Naive thymus-derived CD8-positive, alpha-beta T cell (primary cell): Measurements from ENCODE around the gene SYK. TPM values are rescaled to one million over a fixed set of nuclear protein-coding genes. Genes with fewer than 3 reads are reported as not detected.

Source experiments
- ATAC-seq, 2 donors: fragments of 150-1000 bp; cut with Tn5 transposase in 1 of 2; sonication (Bioruptor Pico), chemical (Tn5 transposase) in 1 of 2; 1 replicate in 1 of 2; 2 replicates in 1 of 2; pipeline ENCODE4 v1.10.0; 2021; ENCODE audit warnings: mild to moderate bottlenecking in 2 of 2, moderate library complexity in 2 of 2
- POLR2A ChIA-PET: fragments of 350-600 bp; sonication (Branson Sonifier 250); formaldehyde crosslinking; loops from one replicate; lab custom pipeline; 2021; ENCODE audit warnings: antibody characterized with exemption; lab: Charles Lee
- DNase-seq, 10 donors: peaks; one replicate each; pipeline versions ENCODE4 v3.0.0 to v3.0.0-alpha.2; 2020 to 2022
- H3K27ac Mint-ChIP-seq, 10 donors: one replicate each; pipeline ENCODE4 v1.8.0; 2020 to 2022; ENCODE audit warnings: mild to moderate bottlenecking in 10 of 10, mixed read lengths in 10 of 10, moderate library complexity in 4 of 10, inconsistent platforms in 1 of 10
- H3K27me3 Mint-ChIP-seq, 5 donors: one replicate each; pipeline ENCODE4 v1.8.0; 2021 to 2022; ENCODE audit warnings: mixed read lengths in 5 of 5
- H3K36me3 Mint-ChIP-seq, 3 donors: one replicate each; pipeline ENCODE4 v1.8.0; 2020 to 2022; ENCODE audit warnings: mixed read lengths in 3 of 3, mild to moderate bottlenecking in 2 of 3, inconsistent platforms in 1 of 3
- H3K4me1 Mint-ChIP-seq, 4 donors: one replicate each; pipeline ENCODE4 v1.8.0; 2021 to 2022; ENCODE audit warnings: mixed read lengths in 4 of 4
- H3K4me3 Mint-ChIP-seq, 10 donors: one replicate each; pipeline ENCODE4 v1.8.0; 2020 to 2022; ENCODE audit warnings: mild to moderate bottlenecking in 10 of 10, mixed read lengths in 10 of 10, moderate library complexity in 6 of 10, inconsistent platforms in 1 of 10
- H3K9me3 Mint-ChIP-seq, 9 donors: one replicate each; pipeline ENCODE4 v1.8.0; 2020 to 2022; ENCODE audit warnings: mixed read lengths in 9 of 9, mild to moderate bottlenecking in 3 of 9, inconsistent platforms in 1 of 9, moderate library complexity in 1 of 9
- polyA plus RNA-seq, 3 donors: library from polyadenylated mRNA; unstranded; fragments of 300-500 nt; fragmentation: Illumina TruSeq; gene quantifications; one replicate each; pipeline ENCODE4 v1.2.3, GENCODE V29; 2021
- total RNA-seq, 8 experiments: library from RNA in 2 of 8; stranded (reverse) in 2 of 8; gene quantifications; one replicate each; pipeline ENCODE4 v1.2.3 and lab custom pipeline; 2021 to 2026

The SYK gene
- total and polyA plus RNA-seq, 5 experiments from 2014 or later, result 0.25 to 9.4 (median 0.54) TPM

DNA sequence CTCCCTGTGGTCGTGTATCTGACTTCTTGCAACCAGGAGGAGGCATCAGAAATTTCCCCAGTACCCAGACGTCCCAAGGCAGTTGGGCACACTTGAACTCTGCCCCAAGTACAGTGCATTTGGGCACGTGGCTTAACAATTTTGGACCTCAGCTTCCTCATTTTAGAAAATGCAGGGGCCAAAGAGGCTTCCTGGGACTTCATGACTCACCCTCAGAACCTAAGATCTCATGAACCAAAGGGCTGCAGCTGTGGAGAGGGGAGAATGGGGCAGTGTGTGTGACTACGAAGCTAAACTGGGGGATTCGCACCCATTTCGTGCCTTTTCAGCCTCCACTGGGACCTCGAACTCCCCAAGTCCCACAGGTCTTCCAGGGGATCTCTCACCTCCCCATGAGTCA lies 59.2 kb downstream of the SYK start:
- DNase-seq (no peak), ATAC-seq (no peak)
- H3K36me3 Mint-ChIP-seq, result no peaks in the 10 kb centered on the region
- peaks cover 13 to 36% (median 33%) of the 10 kb centered on the region in 4 donors for H3K4me1 Mint-ChIP-seq
- H3K27ac Mint-ChIP-seq, result no peak overlapping the region
- H3K4me3 Mint-ChIP-seq, result no peak overlapping the region
- peaks cover 0 to 7% (median 0%) of the 10 kb centered on the region in 5 donors for H3K27me3 Mint-ChIP-seq
- no peaks in the 10 kb centered on the region for H3K9me3 Mint-ChIP-seq
- POLR2A ChIA-PET, result no interaction called here

DNA sequence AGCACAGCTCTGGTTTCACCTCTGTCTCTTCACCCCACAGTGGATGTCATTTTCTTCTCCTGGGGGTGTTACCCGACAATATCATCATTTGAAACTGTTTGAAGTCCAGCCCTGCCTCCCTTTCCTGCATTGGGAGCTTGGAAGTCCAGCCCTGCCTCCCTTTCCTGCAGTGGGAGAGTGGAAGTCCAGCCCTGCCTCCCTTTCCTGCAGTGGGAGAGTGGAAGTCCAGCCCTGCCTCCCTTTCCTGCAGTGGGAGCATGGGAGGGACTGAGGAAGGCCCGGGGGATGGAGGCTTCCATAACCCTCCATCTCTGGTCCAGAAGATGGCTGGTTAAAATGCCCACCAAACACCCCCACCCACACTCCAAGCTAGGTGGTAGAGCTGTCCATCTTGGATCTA lies 59.8 kb downstream of the SYK start:
- no peak overlapping the region for H3K27ac Mint-ChIP-seq
- no peaks in the 10 kb centered on the region for H3K9me3 Mint-ChIP-seq
- H3K36me3 Mint-ChIP-seq, result no peaks in the 10 kb centered on the region
- DNase-seq, result no peak
- peaks cover 13 to 36% (median 33%) of the 10 kb centered on the region in 4 donors for H3K4me1 Mint-ChIP-seq
- no peak for ATAC-seq
- H3K4me3 Mint-ChIP-seq, result no peak overlapping the region
- peaks cover 0 to 7% (median 0%) of the 10 kb centered on the region in 5 donors for H3K27me3 Mint-ChIP-seq
- POLR2A ChIA-PET, result no interaction called here

DNA sequence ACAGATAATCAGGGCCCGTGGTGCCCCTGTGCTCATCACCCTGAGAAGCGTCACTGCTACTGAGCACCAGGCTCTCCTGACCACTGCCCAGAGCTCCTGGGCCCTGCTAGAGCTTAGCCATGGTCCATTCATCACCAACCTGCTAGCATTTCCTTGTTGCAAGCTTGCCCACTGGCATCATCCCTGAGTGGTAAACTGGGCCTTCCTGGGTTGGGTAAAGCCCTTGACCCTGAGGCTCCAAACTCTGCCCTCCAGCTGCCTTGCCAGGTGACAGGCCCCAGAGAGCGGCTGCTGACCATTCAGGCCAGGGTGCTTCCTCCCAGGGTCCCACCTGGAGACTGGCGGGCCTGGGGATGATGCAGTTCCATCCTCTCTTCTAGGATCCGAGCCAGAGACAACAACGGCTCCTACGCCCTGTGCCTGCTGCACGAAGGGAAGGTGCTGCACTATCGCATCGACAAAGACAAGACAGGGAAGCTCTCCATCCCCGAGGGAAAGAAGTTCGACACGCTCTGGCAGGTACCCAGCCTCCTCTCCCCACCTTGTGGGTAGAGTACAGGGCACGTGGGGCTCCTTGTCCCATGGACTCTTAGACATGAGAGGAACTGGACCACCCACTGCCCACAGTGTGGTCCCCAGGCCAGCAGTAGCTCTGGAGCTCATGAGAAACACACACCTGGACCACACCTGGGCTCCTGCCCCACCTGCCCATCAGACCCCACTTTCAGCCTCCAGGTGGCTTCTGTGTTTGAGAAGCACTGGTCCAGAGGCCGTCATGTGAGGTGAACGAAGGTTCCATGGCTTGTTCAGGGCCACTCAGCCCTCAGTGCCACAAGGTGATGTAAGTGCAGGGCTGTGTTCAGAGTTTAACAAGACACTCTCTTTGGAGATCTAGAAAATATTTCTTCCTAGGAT lies 60.5 kb downstream of the SYK start:
- ATAC-seq (no peak), DNase-seq (no peak)
- H3K4me1 Mint-ChIP-seq, result peaks cover 12 to 34% (median 31%) of the 10 kb centered on the region in 4 donors
- H3K27ac Mint-ChIP-seq, result no peak overlapping the region
- no peak overlapping the region for H3K4me3 Mint-ChIP-seq
- H3K36me3 Mint-ChIP-seq, result no peaks in the 10 kb centered on the region
- H3K27me3 Mint-ChIP-seq, result peaks cover 0 to 7% (median 0%) of the 10 kb centered on the region in 5 donors
- H3K9me3 Mint-ChIP-seq, result no peaks in the 10 kb centered on the region
- POLR2A ChIA-PET, result no interaction called here

DNA sequence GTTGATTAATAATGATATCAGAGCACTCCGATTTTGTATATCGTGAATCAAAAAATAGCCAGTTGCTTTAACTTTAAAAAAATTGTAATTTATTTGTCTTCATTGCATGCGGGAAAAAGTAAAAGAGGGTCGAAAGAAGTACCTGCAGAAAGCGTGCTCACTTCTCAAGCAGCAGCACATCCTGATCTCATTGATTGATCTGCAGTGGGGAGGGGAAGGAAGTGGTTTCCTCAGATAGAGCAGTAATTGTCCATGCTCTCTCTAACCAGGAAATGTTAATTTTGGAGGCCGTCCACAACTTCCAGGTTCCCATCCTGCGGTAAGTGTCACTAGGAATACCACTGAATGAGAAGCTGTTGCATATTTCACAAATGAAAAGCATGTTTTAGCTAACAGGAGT lies 63.2 kb downstream of the SYK start:
- ATAC-seq (peak in 1 of 2 donors; percentile 61), DNase-seq (peak in 4 of 10 donors; percentile 4 to 29 (median 16))
- Mint-ChIP-seq H3K4me3 (peak overlapping the region in 9 of 10 donors; percentile 3 to 60 (median 36)), H3K27me3 (peaks cover 0 to 4% (median 0%) of the 10 kb centered on the region in 5 donors), H3K36me3 (no peaks in the 10 kb centered on the region), H3K9me3 (no peaks in the 10 kb centered on the region), H3K4me1 (peaks cover 8 to 18% (median 15%) of the 10 kb centered on the region in 4 donors), H3K27ac (peak overlapping the region in 3 of 10 donors; percentile 34 to 44 (median 39))
- POLR2A ChIA-PET, result no interaction called here

DNA sequence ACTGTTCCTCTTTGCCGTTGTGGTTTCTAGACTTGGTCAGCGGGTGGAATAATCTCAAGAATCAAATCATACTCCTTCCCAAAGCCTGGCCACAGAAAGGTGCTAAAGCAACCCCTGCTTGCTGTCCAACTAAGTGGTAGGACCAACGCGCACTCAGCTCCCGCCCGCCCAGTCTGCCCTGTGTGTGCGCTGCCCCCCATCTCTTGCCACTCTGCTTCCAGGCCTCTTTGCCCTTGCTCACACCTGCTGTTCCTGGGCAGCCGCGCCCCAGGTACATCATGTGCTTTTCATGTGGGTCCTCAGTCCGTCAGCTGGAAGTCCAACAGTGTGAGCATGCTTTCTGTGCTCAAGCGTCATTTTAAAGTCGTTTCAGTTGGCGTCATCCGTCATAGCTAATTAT lies 65.5 kb downstream of the SYK start:
- Mint-ChIP-seq H3K9me3 (no peaks in the 10 kb centered on the region), H3K36me3 (no peaks in the 10 kb centered on the region), H3K27me3 (peaks cover 0 to 4% (median 0%) of the 10 kb centered on the region in 5 donors)

DNA sequence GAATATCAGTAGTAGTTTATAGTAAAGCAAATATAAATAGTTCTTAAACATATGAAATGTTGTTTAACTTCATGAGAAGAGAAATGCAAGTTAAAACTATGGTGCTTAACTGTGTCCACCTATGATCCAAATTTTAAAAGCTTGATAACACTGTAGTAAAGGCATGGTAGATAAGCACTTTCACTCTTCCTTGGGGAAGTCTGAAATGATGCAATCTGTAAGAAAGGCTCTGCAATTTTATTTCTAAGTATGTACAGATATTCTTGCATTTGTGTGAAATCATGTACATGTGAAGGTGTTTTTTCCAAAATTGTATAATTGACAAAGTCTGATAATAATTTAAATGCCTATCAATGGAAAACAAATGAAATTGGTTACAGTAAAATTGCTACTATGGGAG lies 66.9 kb downstream of the SYK start:
- no peaks in the 10 kb centered on the region for H3K36me3 Mint-ChIP-seq
- POLR2A ChIA-PET, result no interaction called here
- no peak for DNase-seq
- H3K27me3 Mint-ChIP-seq, result peaks cover 0 to 4% (median 0%) of the 10 kb centered on the region in 5 donors
- peaks cover 8 to 18% (median 13%) of the 10 kb centered on the region in 4 donors for H3K4me1 Mint-ChIP-seq
- ATAC-seq, result no peak
- H3K9me3 Mint-ChIP-seq, result no peaks in the 10 kb centered on the region
- H3K4me3 Mint-ChIP-seq, result no peak overlapping the region
- no peak overlapping the region for H3K27ac Mint-ChIP-seq

More for the DNA sequence above, 65.5 kb downstream of the SYK start:
- Mint-ChIP-seq H3K27ac (no peak overlapping the region), H3K4me1 (peaks cover 8 to 18% (median 13%) of the 10 kb centered on the region in 4 donors), H3K4me3 (no peak overlapping the region)
- no peak for DNase-seq
- ATAC-seq, result no peak
- POLR2A ChIA-PET, result no interaction called here

DNA sequence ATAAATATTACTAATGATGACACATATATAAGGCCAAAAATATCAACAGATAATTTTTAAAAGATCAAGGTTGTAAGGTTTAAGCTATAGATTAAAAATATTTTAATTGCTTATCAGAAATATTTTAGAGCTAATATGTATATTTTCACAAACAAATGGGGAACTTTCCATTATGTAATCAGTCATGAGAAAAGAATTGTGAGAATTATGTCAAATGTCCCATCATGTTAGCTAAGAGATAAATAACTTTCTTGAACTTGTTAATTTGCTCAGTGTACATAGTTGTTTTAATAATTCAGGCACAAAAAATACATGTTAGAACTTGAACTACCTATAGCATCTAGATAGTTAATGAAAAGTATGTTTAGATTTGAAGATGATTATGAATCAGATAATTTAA lies 67.7 kb downstream of the SYK start:
- DNase-seq (no peak), ATAC-seq (no peak)
- H3K9me3 Mint-ChIP-seq, result no peaks in the 10 kb centered on the region
- POLR2A ChIA-PET, result no interaction called here
- no peak overlapping the region for H3K4me3 Mint-ChIP-seq
- H3K4me1 Mint-ChIP-seq, result peaks cover 6 to 11% (median 9%) of the 10 kb centered on the region in 4 donors
- no peak overlapping the region for H3K27ac Mint-ChIP-seq
- H3K36me3 Mint-ChIP-seq, result no peaks in the 10 kb centered on the region
- peaks cover 0 to 4% (median 0%) of the 10 kb centered on the region in 5 donors for H3K27me3 Mint-ChIP-seq

DNA sequence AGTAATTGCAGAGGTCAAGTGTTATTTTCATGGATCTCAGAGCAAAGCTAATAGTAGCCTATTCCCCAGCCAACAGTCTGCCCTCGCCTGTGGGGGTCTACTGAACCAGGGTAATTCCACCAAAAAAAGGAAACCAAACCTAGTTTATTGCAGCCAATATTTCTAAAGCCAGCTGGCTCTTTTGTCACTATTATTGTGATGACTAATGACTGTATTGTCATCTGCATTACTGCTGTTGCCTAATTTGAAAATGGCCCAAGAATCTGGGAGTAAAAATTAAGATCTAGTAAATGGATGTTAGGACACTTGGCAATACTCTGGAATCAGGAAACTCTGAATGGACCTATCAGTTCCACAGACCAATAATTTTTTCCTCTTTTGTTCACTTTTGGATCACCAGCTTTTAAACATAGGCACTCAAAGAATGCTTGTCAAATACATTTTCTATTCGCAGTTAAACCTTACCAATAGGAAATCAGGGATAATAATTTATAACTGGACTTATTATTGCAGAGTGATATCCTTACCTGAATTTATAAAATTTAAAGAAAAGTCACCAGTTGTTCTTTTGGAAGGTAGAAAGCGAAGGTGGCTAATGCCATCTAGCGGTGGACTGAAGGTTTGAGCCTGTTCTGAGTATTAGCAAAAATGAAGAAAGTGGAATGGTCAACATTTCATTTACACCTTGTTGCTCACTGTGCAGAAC lies 69.2 kb downstream of the SYK start:
- Mint-ChIP-seq H3K9me3 (no peaks in the 10 kb centered on the region), H3K27ac (no peak overlapping the region), H3K4me3 (no peak overlapping the region), H3K27me3 (peaks cover 0 to 4% (median 0%) of the 10 kb centered on the region in 5 donors), H3K4me1 (no peaks in the 10 kb centered on the region), H3K36me3 (no peaks in the 10 kb centered on the region)
- POLR2A ChIA-PET, result no interaction called here
- ATAC-seq (no peak), DNase-seq (peak in 8 of 10 donors; percentile 14 to 75 (median 36))

DNA sequence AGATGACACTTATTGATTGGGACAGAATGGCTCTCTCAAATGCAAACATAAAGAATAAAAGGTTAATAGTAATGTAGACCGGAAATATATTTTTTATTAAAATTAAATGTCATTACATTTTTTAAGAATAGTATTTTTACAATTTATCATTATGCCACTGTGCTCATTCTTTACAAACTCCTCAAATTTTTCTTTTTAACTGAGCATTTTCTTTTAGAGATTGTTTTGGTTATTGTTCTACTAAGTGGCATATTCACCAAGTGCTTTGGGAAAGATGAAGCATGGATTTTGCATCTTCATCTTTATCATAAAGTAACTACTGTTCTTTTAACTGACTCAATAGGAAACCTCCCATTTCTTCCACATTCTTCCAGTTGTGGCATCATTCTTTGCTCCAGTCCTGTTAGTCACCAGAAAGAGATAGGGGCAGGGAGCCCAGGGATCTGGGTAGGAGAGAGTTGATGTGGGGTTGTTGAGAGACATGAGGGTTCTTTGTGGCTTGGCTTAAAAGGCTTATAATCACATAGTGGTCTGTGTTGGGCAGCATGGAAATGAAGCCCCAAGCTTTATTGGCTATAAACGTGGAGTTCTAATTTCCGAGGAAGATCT lies 69.8 kb downstream of the SYK start:
- Mint-ChIP-seq H3K36me3 (no peaks in the 10 kb centered on the region), H3K4me1 (no peaks in the 10 kb centered on the region), H3K4me3 (no peak overlapping the region), H3K9me3 (no peaks in the 10 kb centered on the region), H3K27ac (no peak overlapping the region), H3K27me3 (peaks cover 0 to 4% (median 0%) of the 10 kb centered on the region in 5 donors)
- no peak for ATAC-seq
- POLR2A ChIA-PET, result no interaction called here
- DNase-seq, result no peak

DNA sequence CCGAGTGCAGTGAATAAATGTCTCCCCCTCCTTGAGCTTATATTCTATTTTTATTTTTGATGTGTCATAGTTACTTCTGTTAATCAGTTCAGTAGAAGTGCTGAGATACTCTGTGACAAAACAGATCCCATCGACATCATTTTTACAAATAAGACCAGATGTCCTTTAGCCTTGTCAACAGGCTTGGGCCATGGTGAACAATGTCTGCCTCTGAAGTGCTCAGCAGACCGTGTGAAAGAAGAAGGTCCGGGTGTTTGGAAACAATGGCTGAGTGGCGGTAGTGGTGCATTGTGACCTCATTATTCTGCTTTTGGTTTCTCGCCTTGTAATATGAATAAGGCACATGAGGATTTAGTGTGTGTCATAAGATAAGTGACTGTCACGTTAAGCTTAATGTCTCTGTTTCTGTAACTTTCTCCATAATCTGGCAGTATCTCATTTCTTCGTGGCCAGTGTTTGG lies 71.2 kb downstream of the SYK start:
- H3K27me3 Mint-ChIP-seq, result no peaks in the 10 kb centered on the region
- no peaks in the 10 kb centered on the region for H3K4me1 Mint-ChIP-seq
- ATAC-seq (no peak), DNase-seq (no peak)
- no peak overlapping the region for H3K4me3 Mint-ChIP-seq
- no peaks in the 10 kb centered on the region for H3K9me3 Mint-ChIP-seq
- H3K27ac Mint-ChIP-seq, result no peak overlapping the region
- POLR2A ChIA-PET, result interaction anchor here (0.7 kb wide), 1 partner anchor 65 kb away, joined by 4 read pairs; no protein-coding TSS in a partner anchor
- H3K36me3 Mint-ChIP-seq, result no peaks in the 10 kb centered on the region

DNA sequence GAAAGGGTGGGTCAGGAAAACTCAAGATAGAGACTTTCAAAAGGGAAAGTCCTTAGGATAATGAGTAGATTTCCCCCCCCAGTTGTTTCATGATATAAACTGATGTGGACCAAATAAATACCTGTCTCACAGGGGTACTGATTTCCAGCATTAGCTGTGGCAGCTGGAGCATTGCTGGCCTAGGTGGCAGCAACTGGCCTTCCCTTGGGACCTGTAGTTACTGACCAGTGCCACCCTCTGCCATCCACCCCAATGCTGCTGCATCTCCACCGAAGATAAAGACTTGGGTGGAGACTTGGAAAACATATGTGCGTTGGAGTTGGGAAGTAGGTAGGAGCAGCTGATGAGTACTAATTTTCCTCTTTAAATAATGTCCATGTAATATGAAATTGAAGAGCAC lies 71.8 kb downstream of the SYK start:
- POLR2A ChIA-PET, result no interaction called here
- Mint-ChIP-seq H3K9me3 (no peaks in the 10 kb centered on the region), H3K27ac (no peak overlapping the region), H3K27me3 (peaks cover 0 to 3% (median 0%) of the 10 kb centered on the region in 5 donors), H3K4me3 (no peak overlapping the region), H3K36me3 (no peaks in the 10 kb centered on the region), H3K4me1 (no peaks in the 10 kb centered on the region)
- no peak for DNase-seq
- ATAC-seq, result no peak

DNA sequence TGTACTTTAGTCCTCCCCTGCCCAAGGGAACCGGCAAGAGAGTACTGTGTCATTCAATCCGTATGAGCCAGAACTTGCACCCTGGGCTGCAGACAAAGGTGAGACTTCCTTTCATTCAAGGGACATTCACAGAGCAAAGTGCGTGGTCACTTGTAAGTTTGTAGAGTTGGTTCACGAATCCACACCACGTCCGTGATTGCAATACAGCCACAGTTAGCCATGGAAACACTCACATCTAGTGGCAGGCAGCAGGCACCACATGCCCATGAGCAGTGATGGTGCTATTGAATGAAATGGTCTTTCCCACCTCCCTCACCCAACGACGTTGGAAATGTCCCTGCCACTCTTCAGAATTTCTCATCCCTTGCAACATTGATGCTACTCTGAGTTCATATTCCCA lies 72.6 kb downstream of the SYK start:
- Mint-ChIP-seq H3K4me1 (no peaks in the 10 kb centered on the region), H3K27me3 (peaks cover 0 to 4% (median 0%) of the 10 kb centered on the region in 5 donors), H3K9me3 (no peaks in the 10 kb centered on the region), H3K36me3 (no peaks in the 10 kb centered on the region), H3K4me3 (no peak overlapping the region), H3K27ac (no peak overlapping the region)
- DNase-seq, result no peak
- ATAC-seq, result no peak
- POLR2A ChIA-PET, result no interaction called here
